HG02970 (cell line): ENCODE data around the gene CXorf49.
"Not testable (repeated sequence)": the region's sequence is repeated elsewhere in the genome, so short reads cannot be mapped to it uniquely, and the experiment has no call there.

Experiments
- ATAC-seq: cut with Tn5 transposase; IDR thresholded peaks from one replicate; pipeline ENCODE4 v1.9.1; 2021; ENCODE audit warnings: mild to moderate bottlenecking, moderate library complexity, moderate number of reproducible peaks; ENCODE audit not compliant: unreplicated experiment, low FRiP score

CXorf49 gene

GRCh38 chrX:71718185-71718584 is at the start of gene CXorf49:
Gene CXorf49, minus strand, starts transcription at chrX:71718285. Its CDS starts 134 bp downstream, at chrX:71718151.
- not testable (repeated sequence) for ATAC-seq

DNA sequence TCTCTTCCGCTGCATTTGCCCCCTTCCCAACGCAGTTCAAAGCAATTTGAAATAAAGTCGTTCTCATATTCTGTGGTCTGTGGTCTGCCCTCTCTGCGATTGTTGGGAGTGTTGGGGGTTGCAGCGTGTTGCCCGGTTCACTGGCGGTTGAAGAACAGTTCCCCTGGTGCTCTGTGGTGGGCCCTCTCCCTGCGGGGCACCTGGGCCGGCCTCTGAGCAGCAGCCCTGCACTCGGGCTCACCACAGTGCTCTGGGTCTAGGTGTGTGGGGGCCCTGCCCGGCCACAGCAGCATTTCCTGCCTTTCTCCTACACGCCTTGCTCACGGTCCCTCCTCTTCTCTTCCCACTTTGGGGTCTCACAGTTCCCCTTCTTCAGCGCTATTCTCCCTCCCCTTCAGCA is 49.0 kb upstream of the CXorf49 start:
- not testable (repeated sequence) for ATAC-seq

GRCh38 chrX:71765613-71766012 is 47.5 kb upstream of the CXorf49 start:
- ATAC-seq, result not testable (repeated sequence)

DNA sequence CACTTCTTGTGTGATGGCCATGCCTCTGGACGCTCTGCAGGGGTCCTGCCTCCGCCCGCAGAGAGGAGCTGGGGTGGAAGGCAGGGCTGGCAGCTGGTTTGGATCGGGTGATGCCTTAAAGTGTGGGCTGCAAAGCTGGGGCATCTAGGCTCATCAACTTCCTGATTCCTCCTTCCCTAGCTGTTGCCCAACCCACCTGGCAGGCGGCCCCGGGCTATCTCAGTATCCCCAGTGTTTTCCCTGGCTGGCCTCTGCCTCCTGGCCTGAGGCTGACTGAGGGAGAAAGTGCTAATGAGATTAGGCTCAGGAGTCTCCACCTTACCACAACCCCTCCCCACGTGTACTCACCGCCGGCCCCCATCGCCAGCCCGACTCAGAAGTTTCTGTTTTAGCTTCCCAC is 46.7 kb upstream of the CXorf49 start:
- not testable (repeated sequence) for ATAC-seq

DNA sequence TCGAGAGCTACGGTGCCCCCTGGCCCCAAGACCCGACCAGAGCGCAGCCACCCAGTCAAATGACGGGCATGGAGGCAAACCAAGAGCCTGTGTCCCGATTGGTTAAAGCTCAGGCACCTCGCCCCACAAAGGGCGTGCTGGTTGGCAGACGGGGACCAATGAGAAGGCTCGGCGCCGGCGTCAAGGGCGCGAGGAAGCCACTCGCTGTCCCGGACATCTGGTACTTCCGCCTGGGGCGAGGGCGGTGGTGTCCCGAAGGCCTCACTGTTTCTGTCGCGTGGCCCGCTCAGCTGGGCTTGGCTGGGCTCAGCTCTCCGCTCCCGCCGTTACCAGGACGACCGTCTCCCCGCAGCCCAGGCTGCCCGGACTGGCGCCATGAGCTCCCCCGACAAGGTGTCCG is 45.0 kb upstream of the CXorf49 start, which contains the start of gene CXorf49B:
Gene CXorf49B (plus strand): TSS at position 301 of the 400 bp plus-strand sequence. CDS start 75 bp downstream, at position 376.
- ATAC-seq, result not testable (repeated sequence)

DNA sequence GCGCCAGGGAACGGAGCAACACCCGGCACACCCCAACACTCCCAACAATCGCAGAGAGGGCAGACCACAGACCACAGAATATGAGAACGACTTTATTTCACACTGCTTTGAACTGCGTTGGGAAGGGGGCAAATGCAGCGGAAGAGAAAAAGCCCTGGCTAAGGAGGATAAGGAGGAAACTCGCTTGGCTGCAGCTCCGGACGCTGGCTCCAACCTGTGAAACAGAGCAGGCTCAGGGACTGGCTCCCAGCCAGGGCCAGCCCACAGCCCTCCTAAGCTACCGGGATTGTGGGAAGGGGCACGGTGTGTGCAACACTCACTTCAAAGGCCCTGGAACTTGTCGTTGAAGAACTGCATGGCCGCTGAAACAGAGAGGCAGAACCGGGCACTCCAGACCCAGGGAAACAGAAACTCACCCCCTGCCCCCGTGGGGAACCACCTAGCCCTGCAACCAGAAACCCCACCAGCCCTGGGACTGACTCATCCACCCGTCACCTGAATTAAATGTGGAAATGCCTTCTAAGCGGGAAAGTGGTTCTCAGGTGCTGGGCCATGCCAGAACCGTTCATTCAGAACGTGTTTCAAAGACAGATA is 42.7 kb upstream of the CXorf49 start:
- not testable (repeated sequence) for ATAC-seq

- not testable (repeated sequence) for ATAC-seq
These were observed 2.3 kb upstream of the CXorf49 start for GRCh38 chrX:71720289-71720886.

GRCh38 chrX:71719195-71719594 is 1.1 kb upstream of the CXorf49 start:
- not testable (repeated sequence) for ATAC-seq

DNA sequence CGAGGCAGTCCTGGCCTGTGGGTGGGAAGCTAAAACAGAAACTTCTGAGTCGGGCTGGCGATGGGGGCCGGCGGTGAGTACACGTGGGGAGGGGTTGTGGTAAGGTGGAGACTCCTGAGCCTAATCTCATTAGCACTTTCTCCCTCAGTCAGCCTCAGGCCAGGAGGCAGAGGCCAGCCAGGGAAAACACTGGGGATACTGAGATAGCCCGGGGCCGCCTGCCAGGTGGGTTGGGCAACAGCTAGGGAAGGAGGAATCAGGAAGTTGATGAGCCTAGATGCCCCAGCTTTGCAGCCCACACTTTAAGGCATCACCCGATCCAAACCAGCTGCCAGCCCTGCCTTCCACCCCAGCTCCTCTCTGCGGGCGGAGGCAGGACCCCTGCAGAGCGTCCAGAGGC is 1.8 kb downstream of the CXorf49 start:
- ATAC-seq, result not testable (repeated sequence)

DNA sequence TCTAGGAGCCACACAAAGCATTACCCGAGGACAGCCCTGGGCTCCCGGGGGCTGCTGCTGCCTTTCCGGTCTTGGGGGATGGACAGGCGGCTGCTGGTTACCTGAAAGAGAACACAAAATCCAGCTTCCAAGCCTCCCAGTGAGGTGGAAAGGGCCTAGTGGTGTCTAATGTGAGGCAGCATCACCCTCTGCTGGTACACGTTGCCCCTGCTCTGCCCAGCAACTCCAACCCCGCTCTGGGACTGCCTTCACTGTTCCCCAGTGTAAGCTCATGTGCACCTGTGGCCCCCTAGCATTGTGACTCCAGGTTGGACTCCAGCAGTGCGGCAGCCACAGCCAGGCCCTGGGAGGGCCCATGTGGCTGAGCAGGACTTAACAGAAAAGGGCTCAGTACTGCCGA is 2.5 kb downstream of the CXorf49 start:
- ATAC-seq, result not testable (repeated sequence)

DNA sequence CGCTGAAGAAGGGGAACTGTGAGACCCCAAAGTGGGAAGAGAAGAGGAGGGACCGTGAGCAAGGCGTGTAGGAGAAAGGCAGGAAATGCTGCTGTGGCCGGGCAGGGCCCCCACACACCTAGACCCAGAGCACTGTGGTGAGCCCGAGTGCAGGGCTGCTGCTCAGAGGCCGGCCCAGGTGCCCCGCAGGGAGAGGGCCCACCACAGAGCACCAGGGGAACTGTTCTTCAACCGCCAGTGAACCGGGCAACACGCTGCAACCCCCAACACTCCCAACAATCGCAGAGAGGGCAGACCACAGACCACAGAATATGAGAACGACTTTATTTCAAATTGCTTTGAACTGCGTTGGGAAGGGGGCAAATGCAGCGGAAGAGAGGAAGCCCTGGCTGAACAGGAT is 4.0 kb downstream of the CXorf49 start:
- not testable (repeated sequence) for ATAC-seq

DNA sequence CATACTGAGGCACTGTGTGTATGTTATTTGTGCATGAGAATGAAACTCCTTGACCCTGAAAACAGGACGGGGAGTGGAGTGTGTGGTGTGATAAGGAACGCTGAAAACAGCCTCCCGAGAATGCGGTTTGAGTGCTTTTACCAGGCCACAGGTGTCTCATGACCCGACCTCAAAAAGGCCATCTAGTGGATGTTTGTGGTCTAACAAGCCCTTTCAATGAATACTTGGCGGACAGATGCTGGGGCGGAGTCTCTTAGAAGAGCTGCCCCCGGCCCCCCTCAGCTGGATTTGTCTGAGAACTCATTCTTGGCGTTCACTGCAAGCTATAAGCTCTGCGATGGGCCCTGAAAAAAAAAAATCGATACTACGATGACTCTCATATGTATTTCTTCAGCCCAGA is 15.2 kb downstream of the CXorf49 start:
- not testable (repeated sequence) for ATAC-seq

DNA sequence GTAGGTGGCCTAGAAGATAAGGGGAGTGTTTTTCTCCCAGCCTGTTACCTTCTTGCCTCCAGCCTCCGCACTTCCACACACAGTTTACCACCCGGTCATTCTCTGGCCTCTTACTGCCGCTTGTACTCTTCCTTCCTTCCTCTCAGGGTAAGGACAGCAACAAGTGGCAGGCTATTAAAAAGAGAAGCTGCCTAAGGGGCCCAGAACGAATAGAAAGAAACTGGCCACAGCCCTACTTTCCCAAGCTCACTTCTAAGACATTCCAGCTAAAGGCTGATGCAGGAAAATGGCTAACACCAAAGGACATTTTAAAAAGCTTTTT is 19.1 kb downstream of the CXorf49 start:
- ATAC-seq, result not testable (repeated sequence)

DNA sequence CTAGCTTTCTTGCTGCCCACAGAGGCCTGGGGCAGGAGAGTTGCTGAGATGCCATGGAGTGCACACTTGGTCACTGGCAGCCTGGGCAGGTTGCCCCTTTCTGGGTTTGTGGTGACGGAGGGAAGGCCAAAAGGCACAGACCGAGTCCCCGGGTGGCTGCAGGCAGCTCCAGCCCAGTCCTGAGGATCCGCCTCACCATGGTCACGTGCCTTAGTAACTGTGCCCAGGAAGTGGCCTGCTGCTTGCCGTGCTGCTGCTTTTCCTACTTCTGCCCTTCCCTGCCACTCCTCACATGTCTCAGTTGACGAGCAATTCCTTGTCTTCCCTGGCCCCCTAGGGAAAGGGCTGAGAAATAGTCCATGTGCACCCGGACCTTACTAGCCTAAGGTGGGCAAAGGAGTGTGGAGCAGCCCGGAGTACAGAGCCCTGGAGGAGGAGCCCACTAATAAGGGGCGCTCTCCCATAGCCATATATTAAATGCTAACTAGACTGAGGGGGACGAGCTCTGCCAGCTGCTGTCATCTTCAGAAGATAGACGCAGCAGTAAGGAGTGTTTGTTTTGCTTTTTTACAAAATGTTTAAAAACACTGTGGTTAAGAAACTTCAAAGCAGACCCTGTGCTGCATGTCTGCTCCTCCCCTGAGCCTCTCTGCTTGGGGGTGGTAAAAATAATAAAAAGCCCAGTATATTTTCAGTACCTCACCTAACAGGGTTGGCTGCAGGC is 19.6 kb downstream of the CXorf49 start:
- not testable (repeated sequence) for ATAC-seq

DNA sequence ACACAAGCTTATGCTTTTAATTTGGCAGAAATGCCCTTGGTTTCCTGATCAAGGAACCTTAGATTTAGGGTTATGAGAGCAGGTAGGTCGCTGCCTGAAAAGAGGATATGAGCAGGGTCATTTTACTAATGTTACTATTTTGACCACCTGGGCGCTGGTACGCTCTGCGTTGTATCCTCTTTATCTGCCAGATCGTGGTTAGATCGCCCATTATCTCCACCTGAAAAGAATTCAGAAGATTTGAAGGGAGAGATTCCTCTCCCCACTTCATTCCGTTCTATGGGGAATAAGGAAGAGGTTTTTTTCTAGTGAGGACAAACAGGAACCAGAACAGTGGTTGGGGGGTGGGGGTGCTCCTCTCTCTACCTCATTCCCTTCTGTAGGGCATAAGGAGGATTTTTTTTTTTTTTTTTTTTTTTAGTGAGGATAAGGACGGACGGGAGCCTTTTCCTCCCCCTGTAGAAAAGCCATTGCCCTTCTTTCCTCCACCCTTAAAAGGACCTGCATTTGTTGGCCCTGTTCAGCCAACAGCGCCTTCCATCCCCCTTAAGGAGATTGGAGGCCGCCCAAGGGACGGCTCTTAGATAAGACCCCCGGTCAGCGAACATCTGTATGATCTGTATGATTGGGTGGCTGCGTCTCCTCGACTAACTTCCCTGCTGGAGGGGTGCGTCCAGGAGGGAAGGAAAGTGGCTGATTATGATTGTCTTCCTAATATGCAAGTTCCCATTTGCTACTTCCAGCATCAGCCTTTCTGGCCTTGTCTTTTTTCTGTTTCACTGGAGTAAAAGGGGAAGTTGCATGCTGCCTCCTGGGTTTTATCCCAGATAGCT is 20.4 kb downstream of the CXorf49 start:
- ATAC-seq, result not testable (repeated sequence)

- not testable (repeated sequence) for ATAC-seq
These were observed 21.2 kb downstream of the CXorf49 start for GRCh38 chrX:71696641-71697465.

GRCh38 chrX:71679575-71680207 is 38.4 kb downstream of the CXorf49 start:
- no peak for ATAC-seq

DNA sequence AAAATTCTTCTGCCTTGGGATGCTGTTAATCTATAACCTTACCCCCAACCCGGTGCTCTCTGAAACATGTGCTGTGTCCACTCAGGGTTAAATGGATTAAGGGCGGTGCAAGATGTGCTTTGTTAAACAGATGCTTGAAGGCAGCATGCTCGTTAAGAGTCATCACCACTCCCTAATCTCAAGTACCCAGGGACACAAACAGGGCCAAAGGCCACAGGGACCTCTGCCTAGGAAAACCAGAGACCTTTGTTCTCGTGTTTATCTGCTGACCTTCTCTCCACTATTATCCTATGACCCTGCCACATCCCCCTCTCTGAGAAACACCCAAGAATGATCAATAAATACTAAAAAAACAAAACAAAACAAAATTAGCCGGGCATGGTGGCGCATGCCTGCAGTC is 40.9 kb downstream of the CXorf49 start:
- not testable (repeated sequence) for ATAC-seq

DNA sequence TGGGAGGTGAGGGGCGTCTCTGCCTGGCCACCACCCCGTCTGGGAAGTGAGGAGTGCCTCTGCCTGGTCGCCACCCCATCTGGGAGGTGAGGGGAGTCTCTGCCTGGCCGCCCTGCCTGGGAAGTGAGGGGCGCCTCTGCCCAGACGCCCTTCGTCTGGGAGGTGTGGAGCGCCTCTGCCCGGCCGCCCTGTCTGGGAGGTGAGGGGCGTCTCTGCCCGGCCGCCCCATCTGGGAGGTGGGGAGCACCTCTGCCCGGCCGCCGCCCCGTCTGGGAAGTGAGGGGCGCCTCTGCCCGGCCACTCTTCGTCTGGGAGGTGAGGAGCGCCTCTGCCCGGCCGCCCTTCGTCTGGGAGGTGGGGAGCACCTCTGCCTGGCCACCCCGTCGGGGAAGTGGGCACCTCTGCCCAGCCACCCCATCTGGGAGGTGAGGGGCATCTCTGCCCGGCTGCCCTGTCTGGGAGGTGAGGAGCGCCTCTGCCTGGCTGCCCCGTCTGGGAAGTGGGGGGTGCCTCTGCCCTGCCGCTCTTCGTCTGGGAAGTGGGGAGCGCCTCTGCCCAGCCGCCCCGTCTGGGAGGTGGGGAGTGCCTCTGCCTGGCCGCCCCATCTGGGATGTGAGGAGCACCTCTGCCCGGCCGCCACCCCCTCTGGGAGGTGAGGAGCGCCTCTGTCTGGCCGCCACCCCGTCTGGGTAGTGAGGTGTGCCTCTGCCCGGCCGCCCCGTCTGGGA is 41.9 kb downstream of the CXorf49 start:
- not testable (repeated sequence) for ATAC-seq
